GM12878 (cell line): ENCODE measurements around the gene PRR18. TPM values are rescaled to one million over a fixed set of nuclear protein-coding genes. Genes with fewer than 3 reads are reported as not detected.

ENCODE experiments used
- ATAC-seq: fragments of 200-7000 bp; cut with Tn5 transposase; 3 replicates; pipeline ENCODE4 v1.9.1; 2020; ENCODE audit warnings: mild to moderate bottlenecking, moderate library complexity
- BruUV-seq: library from RNA; stranded (reverse); fragments of 400-500 nt; replicated peaks from 2 replicates; lab custom pipeline; 2021; lab: Mats Ljungman, UMichigan
- CTCF ChIA-PET: fragments of 300-600 bp; sonication (Branson Sonifier 250); formaldehyde crosslinking; extraction: SDS; loops from one replicate; lab custom pipeline; 2021; ENCODE audit warnings: inconsistent platforms; lab: Yijun Ruan, JAX
- POLR2A ChIA-PET: fragments of 350-600 bp; formaldehyde crosslinking; extraction: SDS; loops from one replicate; lab custom pipeline; 2021; ENCODE audit warnings: inconsistent platforms; lab: Charles Lee
- RAD21 ChIA-PET: fragments of 300-600 bp; sonication (Branson Sonifier 250); formaldehyde crosslinking; loops from one replicate; lab custom pipeline; 2023; ENCODE audit warnings: antibody characterized with exemption; ENCODE audit not compliant: unreplicated experiment; lab: Charles Lee
- SMC1A ChIA-PET: fragments of 300-600 bp; sonication (Branson Sonifier 250); formaldehyde crosslinking; loops from one replicate; lab custom pipeline; 2023; ENCODE audit not compliant: unreplicated experiment, uncharacterized antibody; lab: Charles Lee
- DNase-seq: peaks from one replicate; pipeline ENCODE4 v3.0.0-alpha.2; 2011; ENCODE audit warnings: low read depth, low spot score
- FAIRE-seq: peaks from 3 replicates; lab custom pipeline; 2011; peaks lifted over from hg19 to GRCh38; lab: Jason Lieb, UNC
- H2AFZ ChIP-seq: 2 replicates; pipeline ENCODE4 v1.6.0; 2011; ENCODE audit warnings: low read depth, low read length, control low read depth; ENCODE audit not compliant: control insufficient read depth
- H3K27ac ChIP-seq: 2 replicates; pipeline ENCODE4 v1.5.1; 2011; ENCODE audit warnings: control low read depth; ENCODE audit not compliant: control insufficient read depth, insufficient read depth
- H3K27me3 ChIP-seq, 2 experiments: replicated peaks in 1 of 2; 2 replicates each; pipeline versions ENCODE4 v1.6.0 to v1.6.1; 2011; ENCODE audit warnings: low read length in 1 of 2; ENCODE audit not compliant: control insufficient read depth in 2 of 2, insufficient read depth in 2 of 2
- H3K36me3 ChIP-seq, 2 experiments: 2 replicates each; pipeline ENCODE4 v1.5.1; 2011; ENCODE audit warnings: low read length in 1 of 2; ENCODE audit not compliant: control insufficient read depth in 2 of 2, insufficient read depth in 2 of 2
- H3K4me1 ChIP-seq: 2 replicates; pipeline ENCODE4 v1.6.1; 2011; ENCODE audit warnings: mild to moderate bottlenecking, low read length, moderate library complexity, mixed read lengths; ENCODE audit not compliant: control insufficient read depth, insufficient read depth
- H3K4me2 ChIP-seq: 2 replicates; pipeline ENCODE4 v1.6.0; 2011; ENCODE audit warnings: control low read depth; ENCODE audit not compliant: control insufficient read depth, insufficient read depth
- H3K4me3 ChIP-seq: fragments of 200-600 bp; sonication (generic); 2 replicates; pipeline ENCODE4 v1.5.1; 2016
- H3K79me2 ChIP-seq: 2 replicates; pipeline ENCODE4 v1.6.0; 2011; ENCODE audit warnings: low read length; ENCODE audit not compliant: control insufficient read depth, insufficient read depth
- H3K9ac ChIP-seq: 2 replicates; pipeline ENCODE4 v1.8.0; 2011; ENCODE audit warnings: low read length, control low read depth, mixed read lengths; ENCODE audit not compliant: control insufficient read depth, insufficient read depth
- H3K9me3 ChIP-seq: replicated peaks from 3 replicates; pipeline ENCODE4 v1.5.1; 2011; ENCODE audit warnings: mild to moderate bottlenecking, low read length; ENCODE audit not compliant: control insufficient read depth, insufficient read depth
- H4K20me1 ChIP-seq: 2 replicates; pipeline ENCODE4 v1.6.0; 2011; ENCODE audit not compliant: control insufficient read depth, insufficient read depth
- ASH2L ChIP-seq: fragments of 300-600, 200-600 bp; sonication (generic); IDR thresholded peaks from 2 replicates; pipeline ENCODE4 v1.6.1; 2017; ENCODE audit warnings: low read depth, mild to moderate bottlenecking, borderline replicate concordance
- BCL11A ChIP-seq: IDR thresholded peaks from 2 replicates; pipeline ENCODE4 v1.6.1; 2011; ENCODE audit warnings: low read depth, low read length
- BCL3 ChIP-seq: IDR thresholded peaks from 2 replicates; pipeline ENCODE4 v1.6.1; 2011; ENCODE audit warnings: borderline replicate concordance, low read depth, mild to moderate bottlenecking, moderate library complexity, low read length; ENCODE audit not compliant: insufficient read depth, poor library complexity, severe bottlenecking
- BMI1 ChIP-seq: fragments of 450-650 bp; IDR thresholded peaks from 2 replicates; pipeline ENCODE4 v1.6.1; 2016; ENCODE audit warnings: mild to moderate bottlenecking, moderate library complexity, borderline replicate concordance
- CREB1 ChIP-seq: IDR thresholded peaks from 2 replicates; pipeline ENCODE4 v1.6.1; 2012; ENCODE audit warnings: low read depth, mild to moderate bottlenecking, inconsistent platforms
- E2F8 ChIP-seq: fragments of 450-650 bp; IDR thresholded peaks from 2 replicates; pipeline ENCODE4 v1.6.1; 2018; ENCODE audit warnings: mild to moderate bottlenecking, low read depth, moderate library complexity; ENCODE audit not compliant: partially characterized antibody
- ESRRA ChIP-seq: IDR thresholded peaks from 2 replicates; pipeline ENCODE4 v1.6.1; 2012; ENCODE audit warnings: mild to moderate bottlenecking, low read length, improper control_type of control experiment
- KDM1A ChIP-seq: fragments of 200-600 bp; sonication (generic); IDR thresholded peaks from 2 replicates; pipeline ENCODE4 v1.6.1; 2016; ENCODE audit warnings: borderline replicate concordance
- MTA3 ChIP-seq: IDR thresholded peaks from 2 replicates; pipeline ENCODE4 v1.6.1; 2012; ENCODE audit warnings: low read length, inconsistent platforms, borderline replicate concordance
- NFYB ChIP-seq: IDR thresholded peaks from 2 replicates; pipeline ENCODE4 v1.6.1; 2011; ENCODE audit warnings: low read depth, mild to moderate bottlenecking, low read length, improper control_type of control experiment, moderate library complexity; ENCODE audit not compliant: insufficient read depth
- POLR2AphosphoS2 ChIP-seq: IDR thresholded peaks from 2 replicates; pipeline ENCODE4 v1.6.1; 2011; ENCODE audit warnings: low read depth, mild to moderate bottlenecking, low read length, improper control_type of control experiment, moderate library complexity
- SP1 ChIP-seq: IDR thresholded peaks from one replicate; pipeline ENCODE4 v1.6.1; 2011; ENCODE audit warnings: low read depth, low read length
- USF1 ChIP-seq: IDR thresholded peaks from 2 replicates; pipeline ENCODE4 v1.6.1; 2011; ENCODE audit warnings: borderline replicate concordance, low read depth, mild to moderate bottlenecking, moderate library complexity, mixed read lengths, low read length; ENCODE audit not compliant: insufficient read depth; ENCODE audit errors: extremely low read length
- WGBS: methylation state at CpG from one replicate; pipeline ENCODE4 v1.1.6; 2016; ENCODE audit warnings: low lambda C conversion rate; ENCODE audit not compliant: insufficient replicate concordance, insufficient coverage; ENCODE audit errors: missing lambda C conversion rate; 5-methylcytosine and 5-hydroxymethylcytosine counted together
- in situ Hi-C: fragments of 300-500 bp; cut with MboI; formaldehyde crosslinking; loops from 9 replicates; pipeline ENCODE4 v1.14.3; 2018; ENCODE audit warnings: mixed read lengths
- intact Hi-C: fragments of 100-400 bp; cut with micrococcal nuclease; formaldehyde crosslinking; loops from one replicate; pipeline ENCODE4 v1.14.2; 2022; ENCODE audit not compliant: unreplicated experiment
- polyA plus RNA-seq, 11 experiments: library from polyadenylated mRNA; depleted of rRNA in 4 of 11; unstranded in 6 of 11; stranded (reverse) in 5 of 11; fragments of >200 nt; fragmentation: Nextera tagmentation in 4 of 11; fragmentation: Illumina TruSeq in 1 of 11; extraction: Ambion mirVana in 4 of 11; extraction: Trizol in 1 of 11; gene quantifications; 1 replicate in 1 of 11; 2 replicates in 10 of 11; pipeline versions ENCODE4 v1.2.1 to v1.2.3, GENCODE V29; 2011 to 2016; ENCODE audit warnings: inconsistent platforms in 2 of 11, missing spikeins in 2 of 11, low read depth in 1 of 11
- total RNA-seq, 4 experiments: library from RNA; depleted of rRNA in 3 of 4; stranded (reverse); fragments of >200 nt in 3 of 4; fragmentation: Illumina TruSeq in 1 of 4; extraction: Trizol in 1 of 4; gene quantifications; 2 replicates each; pipeline versions ENCODE4 v1.2.1 to v1.2.3, GENCODE V29; 2013 to 2021

The PRR18 gene
- total and polyA plus RNA-seq, 10 of the 15 experiments (the other 5 are each of a cell fraction or from before 2014, with no cell fraction given): 0.13 to 8.2 (median 1.6) TPM

GRCh38 chr6:166296035-166296883, 11.9 kb downstream of the PRR18 start (continued):
- TF ChIP-seq E2F8 (no peak), SP1 (no peak), ASH2L (no peak)
- TF ChIP-seq, all 136 proteins: peak for 0

DNA sequence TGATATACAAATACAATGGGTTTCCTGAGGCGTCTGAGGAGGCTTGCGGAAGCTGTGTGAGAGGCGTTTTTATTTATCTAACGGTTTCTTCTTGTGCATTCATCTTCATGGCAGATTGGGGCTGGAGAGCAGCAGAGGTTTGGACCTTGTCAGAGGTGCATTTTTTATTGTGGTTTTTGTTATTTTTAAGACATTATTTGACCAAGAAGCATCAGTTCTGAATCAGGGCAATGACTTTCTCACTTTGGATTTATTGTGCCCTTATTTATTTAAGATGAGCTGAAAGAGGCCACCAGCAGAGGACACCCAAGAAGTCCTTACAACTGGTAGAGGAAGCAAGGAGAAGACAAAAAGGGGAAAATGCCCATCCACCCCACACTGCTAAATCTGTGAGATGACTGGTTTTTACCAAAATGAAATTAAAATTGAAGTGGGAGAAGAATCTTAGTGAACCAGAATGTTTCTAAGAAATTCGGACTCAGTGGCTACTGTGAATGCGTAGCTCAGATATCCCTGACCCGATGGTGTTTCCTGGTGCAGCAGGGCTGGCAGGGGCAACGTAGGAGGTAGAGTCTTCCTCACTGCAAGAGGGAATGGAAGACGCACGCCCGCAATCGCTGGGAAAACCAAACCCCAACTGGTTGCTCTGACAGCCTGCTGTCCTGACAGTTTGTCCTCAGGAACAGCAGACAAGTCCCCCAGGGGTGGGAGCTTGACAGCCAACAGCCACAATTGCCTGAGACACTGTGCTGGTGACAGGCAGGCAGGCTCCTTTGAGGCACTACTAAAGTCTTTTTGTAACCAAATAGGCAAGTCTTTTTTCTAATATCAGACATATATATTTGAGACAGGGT, 14.2 kb downstream of the PRR18 start:
- ChIA-PET CTCF (interaction anchor here (0.6 to 3.0 kb wide), 4 partner anchors 17 to 107 kb away, joined by 3 to 8 read pairs (median 4); no protein-coding TSS in a partner anchor), RAD21 (interaction anchor here (1.2 to 1.5 kb wide), 3 partner anchors 13 to 107 kb away, joined by 4 to 5 read pairs (median 4); no protein-coding TSS in a partner anchor), SMC1A (interaction anchor here (0.8 to 3.8 kb wide), 6 partner anchors 8 to 105 kb away, joined by 3 to 24 read pairs (median 4); partner anchors contain the start of gene PRR18), POLR2A (interaction anchor here (1.2 kb wide), 1 partner anchor 14 kb away, joined by 4 read pairs; the partner anchor contains the start of gene PRR18)
- ATAC-seq (no peak), DNase-seq (no peak), FAIRE-seq (no peak)
- Histone ChIP-seq H3K79me2 (no peaks in the 10 kb centered on the region), H3K27ac (no peak overlapping the region), H4K20me1 (no peaks in the 10 kb centered on the region), H3K9ac (no peak overlapping the region), H3K9me3 (no peaks in the 10 kb centered on the region), H3K4me2 (no peak overlapping the region), H3K4me1 (no peaks in the 10 kb centered on the region), H3K36me3 (no peaks in the 10 kb centered on the region), H3K4me3 (no peak overlapping the region), H2AFZ (no peak overlapping the region), H3K27me3 (no peaks in the 10 kb centered on the region)
- 54% methylated on average over 12 of the region's 12 CpGs for WGBS
- no peak for TF ChIP-seq CREB1
- no peak for TF ChIP-seq POLR2AphosphoS2
- TF ChIP-seq BCL3: no peak
- no peak for TF ChIP-seq MTA3
- TF ChIP-seq BMI1: no peak
- TF ChIP-seq BCL11A: no peak
- no peak for TF ChIP-seq ESRRA
- TF ChIP-seq NFYB: no peak
- no peak for TF ChIP-seq USF1
- TF ChIP-seq KDM1A: no peak
- in situ Hi-C loops (no loop called here), intact Hi-C loops (no loop called here)
- no TSS peak for BruUV-seq
